Hepatic stellate cell (primary cell): ENCODE measurements around the gene KCNJ5.

Source experiments
- DNase-seq: peaks from one replicate; pipeline ENCODE4 v3.0.0; 2011; ENCODE audit warnings: low spot score

The KCNJ5 gene

DNA sequence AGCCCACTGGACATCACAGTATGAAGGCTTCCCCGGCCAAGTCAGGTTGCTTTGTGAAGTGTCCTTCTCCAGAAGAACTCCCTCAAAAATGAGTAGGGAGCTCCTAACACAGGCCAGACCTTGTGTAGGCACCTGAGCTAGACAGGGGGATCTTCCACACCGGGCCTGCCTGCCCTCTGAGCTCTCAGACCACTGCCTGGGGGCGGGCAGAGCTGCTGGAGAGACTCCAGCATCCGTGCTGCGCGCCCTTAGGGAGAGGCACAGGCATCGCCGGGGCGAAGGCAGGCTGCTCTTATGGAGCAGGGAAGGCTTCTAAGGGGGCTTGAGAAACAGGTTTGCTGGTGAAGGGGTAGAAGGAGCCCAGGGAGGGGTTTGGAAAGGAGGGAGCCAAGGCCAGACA lies 4.4 kb downstream of the KCNJ5 start:
- DNase-seq: no peak

DNA sequence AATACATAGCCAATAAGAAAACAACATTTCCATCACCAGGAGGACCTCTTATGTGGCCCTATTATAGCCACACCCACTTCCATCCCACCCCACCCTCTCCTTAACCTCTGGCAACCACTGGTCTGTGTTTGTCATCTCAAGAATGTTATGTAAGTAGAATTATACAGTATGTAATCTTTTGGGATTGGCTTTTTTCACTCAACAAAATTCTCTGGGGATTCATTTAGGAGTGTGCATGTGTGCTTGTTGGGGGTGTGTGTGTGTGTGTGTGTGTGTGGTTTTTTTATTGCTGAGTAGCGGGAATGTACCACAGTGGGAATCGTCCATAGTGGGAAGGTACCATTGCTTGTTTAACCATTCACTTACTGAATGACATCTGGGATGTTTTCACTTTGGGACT lies 5.2 kb downstream of the KCNJ5 start:
- DNase-seq: no peak

DNA sequence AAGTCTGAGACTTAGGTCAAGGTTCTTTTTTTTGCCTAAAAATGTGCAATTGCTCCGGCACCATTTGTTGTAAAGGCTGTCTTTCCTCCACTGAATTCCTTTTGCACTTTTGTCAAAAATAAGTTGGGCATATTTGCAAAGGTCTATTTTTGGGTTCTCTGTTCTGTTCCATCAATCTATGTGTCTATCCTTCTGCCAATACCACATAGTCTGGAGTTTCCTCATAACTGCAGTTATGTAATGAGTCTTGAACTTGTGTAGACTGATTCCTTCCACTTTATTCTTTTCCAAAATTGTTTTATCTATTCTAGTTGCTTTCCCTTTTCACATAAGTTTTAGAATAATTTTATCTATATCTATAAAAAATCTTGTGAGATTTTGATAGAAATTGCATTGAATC lies 6.7 kb downstream of the KCNJ5 start:
- DNase-seq: no peak

- no peak for DNase-seq
Measured at GRCh38 chr11:128898580-128899344, 7.6 kb downstream of the KCNJ5 start.

DNA sequence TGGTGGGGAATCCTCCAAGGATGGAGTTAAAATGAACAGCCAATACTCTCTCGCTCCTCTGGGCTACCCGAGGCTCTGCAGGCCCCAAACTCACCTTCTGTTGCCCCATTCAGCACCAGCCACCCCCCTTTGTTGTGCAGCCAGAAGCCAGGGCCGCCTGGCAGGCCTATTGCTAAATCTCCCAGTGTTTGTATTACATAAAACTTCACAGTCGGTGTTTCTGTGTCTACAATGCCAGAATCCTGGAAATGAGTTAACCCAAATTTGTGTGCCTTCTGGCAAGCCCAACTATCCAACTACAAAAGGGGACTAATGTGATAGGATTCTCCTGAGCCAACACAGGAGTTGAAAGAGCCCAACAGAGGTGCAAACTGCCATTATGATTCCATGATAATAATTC lies 9.3 kb downstream of the KCNJ5 start:
- no peak for DNase-seq

DNA sequence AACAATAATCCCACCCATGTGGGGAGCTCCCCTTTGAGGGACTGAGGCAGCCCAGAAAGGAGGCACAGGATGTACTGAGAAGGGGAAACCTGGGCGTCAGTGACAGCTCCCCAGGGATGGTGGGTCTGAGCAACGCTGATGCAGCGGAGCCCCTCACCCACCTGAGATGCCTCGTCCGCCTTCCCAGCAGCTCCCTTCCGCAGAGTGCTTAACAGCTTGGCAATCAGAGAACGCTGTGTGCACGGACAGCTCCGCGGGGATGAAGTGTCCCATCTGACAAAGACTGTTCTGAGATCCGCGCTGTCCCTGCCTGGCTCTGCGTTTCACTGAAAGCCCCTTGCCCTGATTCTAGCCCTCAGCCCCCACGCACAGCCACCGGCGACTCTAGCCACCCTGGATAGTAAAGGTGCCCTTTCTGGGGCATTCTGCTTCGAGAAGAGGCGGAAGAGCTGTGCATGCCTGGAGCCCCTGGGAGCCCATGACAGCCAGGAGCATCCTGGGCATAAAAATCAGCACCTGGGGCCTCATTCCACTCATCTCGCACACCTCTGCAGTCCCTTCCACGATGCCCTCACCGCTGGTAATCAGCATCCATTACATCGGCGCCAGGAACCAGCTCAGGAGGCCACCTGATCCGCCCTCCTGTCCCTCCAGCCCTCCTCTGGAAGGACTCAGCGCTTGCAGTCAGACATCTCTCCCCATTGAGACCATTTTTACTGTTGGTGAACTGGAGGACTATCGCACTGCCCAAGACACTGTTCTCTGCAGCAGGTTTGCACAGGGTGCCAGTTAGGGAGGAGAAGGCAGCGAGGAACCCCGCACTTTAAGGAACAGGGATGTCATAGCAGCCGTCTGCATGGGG lies 10.7 kb downstream of the KCNJ5 start:
- DNase-seq: no peak

GRCh38 chr11:128902515-128903066 lies 11.4 kb downstream of the KCNJ5 start:
- peak; percentile 77 for DNase-seq

DNA sequence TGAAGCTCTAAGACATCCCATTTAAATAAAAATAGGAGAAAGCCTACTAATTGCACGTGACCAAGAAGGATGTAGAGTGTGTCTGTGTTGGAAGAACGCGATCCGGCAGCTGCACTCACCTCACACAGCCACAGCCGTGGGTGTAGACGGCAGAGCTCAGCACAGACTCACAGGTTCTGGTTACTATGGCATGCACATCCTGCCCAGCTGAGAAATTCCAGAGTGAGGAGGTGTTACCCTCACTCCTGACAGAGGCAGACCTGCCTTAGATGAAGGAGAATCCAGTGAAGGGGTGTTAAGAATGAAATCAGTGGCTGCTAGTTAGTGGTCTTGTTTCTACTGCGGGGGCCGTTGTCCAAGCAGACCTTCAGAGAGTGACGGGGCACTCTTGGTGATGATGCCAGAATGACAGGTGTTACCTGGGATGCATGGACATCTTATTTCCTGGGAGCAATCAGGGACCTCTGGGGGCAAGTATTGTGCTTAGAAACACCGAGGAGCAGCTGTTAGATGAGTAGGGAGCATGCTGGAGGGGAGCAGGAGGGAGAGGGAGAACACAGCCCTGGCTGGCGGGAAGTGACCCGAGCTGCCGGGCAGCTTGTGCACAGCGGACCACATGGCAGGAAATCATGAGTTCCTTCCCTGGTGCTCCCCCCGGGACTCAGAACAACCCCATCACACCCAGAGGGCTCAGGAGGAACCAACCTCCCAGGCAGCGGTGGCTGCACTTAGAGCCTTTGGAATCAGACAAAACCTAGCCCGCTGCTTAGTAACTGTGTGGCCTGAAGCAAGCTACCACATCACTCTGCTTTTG lies 12.3 kb downstream of the KCNJ5 start:
- DNase-seq: no peak

GRCh38 chr11:128904303-128904655 lies 13.1 kb downstream of the KCNJ5 start:
- no peak for DNase-seq

- peak; percentile 56 for DNase-seq
Measured at GRCh38 chr11:128904656-128905344, 13.6 kb downstream of the KCNJ5 start.

- DNase-seq: peak; percentile 75
Measured at GRCh38 chr11:128905345-128906184, 14.4 kb downstream of the KCNJ5 start.

GRCh38 chr11:128906185-128907050 lies 15.3 kb downstream of the KCNJ5 start:
- no peak for DNase-seq

DNA sequence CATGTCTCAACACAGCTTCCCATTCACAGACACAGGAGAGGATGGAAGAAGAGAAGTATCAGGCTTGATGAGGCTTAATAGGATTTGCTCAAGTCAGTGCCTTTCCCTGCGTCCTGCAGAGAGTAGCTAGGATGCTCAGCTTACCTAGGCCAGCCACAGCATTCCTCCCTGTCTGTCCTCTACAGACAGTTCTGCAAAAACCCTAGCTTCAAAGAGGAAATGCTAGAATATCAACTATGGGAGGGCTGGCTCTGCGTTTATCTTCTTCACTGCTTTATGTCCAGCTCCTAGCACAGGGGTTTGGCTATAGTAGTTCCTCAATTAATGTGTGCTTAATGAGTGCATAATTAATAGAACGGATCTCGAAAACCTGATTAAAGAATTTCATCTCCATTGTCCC lies 16.4 kb downstream of the KCNJ5 start:
- DNase-seq: no peak

DNA sequence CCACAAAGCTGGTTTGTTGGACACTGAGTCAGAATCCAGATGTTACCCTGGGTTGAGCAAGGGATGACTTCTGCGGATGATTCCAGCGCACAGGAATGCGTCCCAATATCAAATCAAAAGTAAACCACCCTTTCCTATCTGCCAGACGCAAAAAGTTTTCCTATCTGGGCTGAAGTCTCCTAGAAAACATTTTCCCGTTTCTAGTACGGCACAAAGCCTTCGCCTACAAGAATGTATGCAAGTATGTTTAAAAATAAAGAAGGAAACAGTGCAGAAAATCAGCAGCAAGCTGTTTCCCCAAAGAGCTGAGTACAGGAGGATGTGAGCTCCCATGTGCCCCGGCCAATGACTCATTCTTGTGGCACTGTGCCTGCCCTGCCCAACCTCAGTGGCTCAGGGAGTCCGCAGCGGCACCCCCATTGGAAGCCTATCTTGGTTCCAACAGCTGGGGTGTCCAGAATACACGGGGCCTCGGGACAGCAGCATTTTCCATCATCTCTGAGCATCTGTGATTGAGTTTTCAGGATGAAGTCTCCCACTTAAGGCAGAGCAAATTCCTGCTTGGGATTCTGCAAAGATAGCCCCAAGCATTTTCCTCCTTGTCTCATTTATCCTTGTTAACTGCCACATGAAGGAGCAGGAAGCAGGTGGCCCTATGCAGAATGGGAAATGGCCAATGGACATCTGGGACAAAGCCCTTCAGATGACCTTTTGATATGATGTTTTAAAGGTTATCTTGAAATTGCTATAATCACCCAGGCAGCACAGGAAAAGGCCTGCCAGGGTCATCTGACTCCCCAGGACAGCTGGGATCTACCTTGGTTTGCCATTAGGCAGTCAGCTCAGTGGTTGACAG lies 17.5 kb downstream of the KCNJ5 start:
- DNase-seq: peak; percentile 82

DNA sequence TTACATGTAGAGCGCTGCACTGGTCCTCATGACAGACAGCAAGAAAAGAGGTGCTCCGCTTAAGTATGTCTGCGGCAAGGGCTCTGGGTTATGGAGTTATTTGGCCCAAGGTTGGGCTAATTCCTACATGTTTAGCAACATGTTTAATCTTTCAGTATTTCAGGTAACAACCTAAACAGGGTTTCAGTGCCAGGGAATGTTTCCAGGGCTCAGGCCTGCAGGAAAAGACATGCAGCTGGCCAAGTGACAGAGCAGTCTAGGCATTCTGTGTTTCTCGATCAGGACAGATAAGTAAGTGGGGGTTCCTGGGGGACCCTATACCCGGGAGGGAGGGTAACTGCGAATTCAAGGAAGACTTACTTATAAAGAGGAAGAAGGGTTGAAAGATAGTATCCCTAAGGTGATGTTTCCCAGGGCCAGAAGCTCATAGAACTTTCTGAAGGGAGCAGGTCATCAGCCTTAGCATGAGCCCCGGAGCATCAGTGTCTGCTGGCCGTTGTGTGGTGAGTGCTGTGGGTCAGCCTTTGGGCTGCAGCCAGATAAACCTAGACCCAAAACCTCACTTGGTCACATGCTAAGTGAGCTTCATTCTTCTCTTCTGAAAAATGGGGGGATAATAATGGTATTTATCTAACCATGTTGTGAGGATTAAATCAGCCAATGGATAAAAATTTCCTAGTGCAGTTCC lies 18.4 kb downstream of the KCNJ5 start:
- DNase-seq: no peak

GRCh38 chr11:128910576-128910975 lies 19.4 kb downstream of the KCNJ5 start:
- peak; percentile 37 for DNase-seq

DNA sequence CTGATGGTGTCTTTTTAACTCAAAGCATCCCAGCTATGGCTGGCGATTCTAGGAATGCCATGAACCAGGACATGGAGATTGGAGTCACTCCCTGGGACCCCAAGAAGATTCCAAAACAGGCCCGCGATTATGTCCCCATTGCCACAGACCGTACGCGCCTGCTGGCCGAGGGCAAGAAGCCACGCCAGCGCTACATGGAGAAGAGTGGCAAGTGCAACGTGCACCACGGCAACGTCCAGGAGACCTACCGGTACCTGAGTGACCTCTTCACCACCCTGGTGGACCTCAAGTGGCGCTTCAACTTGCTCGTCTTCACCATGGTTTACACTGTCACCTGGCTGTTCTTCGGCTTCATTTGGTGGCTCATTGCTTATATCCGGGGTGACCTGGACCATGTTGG lies 20.1 kb downstream of the KCNJ5 start:
- DNase-seq: no peak

- no peak for DNase-seq
Measured at GRCh38 chr11:128911701-128912100, 20.5 kb downstream of the KCNJ5 start.
